ENCODE data around the gene NEB. TPM values are rescaled to one million over a fixed set of nuclear protein-coding genes. Genes with fewer than 3 reads are reported as not detected.

Gene NEB
- polyA plus RNA-seq, 1 donor from 2014 or later, result 0.38 TPM

DNA sequence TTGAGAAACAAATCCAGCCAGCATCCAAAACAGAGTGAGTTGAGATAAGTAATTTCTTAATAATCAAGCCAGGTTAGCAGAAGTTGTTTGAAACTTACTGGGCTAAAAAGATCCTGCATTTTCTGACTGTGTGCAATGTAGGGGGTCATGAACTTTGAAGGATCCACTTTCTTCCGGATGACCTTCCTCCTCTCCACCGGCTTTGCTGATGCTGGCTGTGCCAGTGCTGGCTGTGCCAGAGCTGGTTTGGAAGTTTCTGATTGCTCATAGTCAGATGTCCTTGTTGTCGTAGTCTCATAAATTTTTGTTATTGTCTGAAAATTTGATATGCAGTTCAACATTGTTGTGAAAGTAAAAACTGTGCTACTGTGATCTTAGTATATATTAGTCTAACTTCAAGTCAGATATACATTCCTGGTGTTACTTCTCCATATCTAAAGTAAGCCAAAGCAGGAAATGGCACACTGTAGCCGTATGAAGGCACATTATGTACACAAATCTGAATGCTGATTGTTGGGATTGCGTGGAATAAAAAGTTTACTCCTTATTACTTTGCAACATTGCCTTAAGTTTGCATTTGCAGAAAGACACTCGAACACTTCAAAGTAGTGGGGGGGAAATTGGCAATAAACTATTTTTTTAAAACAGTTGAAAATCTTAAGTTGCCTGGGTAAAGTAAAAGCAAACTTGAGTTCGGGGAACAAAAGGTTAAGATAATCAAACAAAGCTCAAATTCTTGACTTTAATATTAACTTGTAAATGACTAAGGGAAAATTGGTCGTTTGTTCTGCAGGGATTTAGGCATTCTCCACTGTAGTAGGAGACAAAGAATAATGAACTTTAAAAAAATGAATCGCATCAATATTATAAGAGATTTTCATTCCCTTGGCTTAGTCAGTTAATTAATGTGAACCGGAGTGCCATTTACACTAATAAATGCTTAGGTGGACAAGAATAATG is 6.4 kb downstream of the NEB start:
- no peaks in the 10 kb centered on the region for H4K20me1 ChIP-seq (ENCODE audit: insufficient read depth)
- H3K9ac ChIP-seq (ENCODE audit: low read length), result no peak overlapping the region
- H3K27ac ChIP-seq (ENCODE audit: low read length), result peak overlapping the region; percentile 55
- H3K4me2 ChIP-seq (ENCODE audit: low read length), result peak overlapping the region; percentile 12
- H3K9me2 ChIP-seq (ENCODE audit: insufficient read depth, low read length), result no peaks in the 10 kb centered on the region
- TF ChIP-seq MXI1 (conservative IDR thresholded peaks at IDR 0.05; ENCODE audit: poor library complexity, severe bottlenecking) (no peak), POLR2AphosphoS5 (IDR thresholded peaks at IDR 0.05) (no peak), RAD21 (conservative IDR thresholded peaks at IDR 0.05) (no peak), SMC3 (conservative IDR thresholded peaks at IDR 0.05; ENCODE audit: poor library complexity) (no peak), TAF1 (IDR thresholded peaks at IDR 0.05; ENCODE audit: low read depth) (no peak), EZH2 (IDR thresholded peaks at IDR 0.05; ENCODE audit: borderline replicate concordance, insufficient read depth, low read length, poor library complexity, severe bottlenecking) (no peak), EP300 (conservative IDR thresholded peaks at IDR 0.05; ENCODE audit: poor library complexity, severe bottlenecking) (no peak)
- TF ChIP-seq, protein P1, sequence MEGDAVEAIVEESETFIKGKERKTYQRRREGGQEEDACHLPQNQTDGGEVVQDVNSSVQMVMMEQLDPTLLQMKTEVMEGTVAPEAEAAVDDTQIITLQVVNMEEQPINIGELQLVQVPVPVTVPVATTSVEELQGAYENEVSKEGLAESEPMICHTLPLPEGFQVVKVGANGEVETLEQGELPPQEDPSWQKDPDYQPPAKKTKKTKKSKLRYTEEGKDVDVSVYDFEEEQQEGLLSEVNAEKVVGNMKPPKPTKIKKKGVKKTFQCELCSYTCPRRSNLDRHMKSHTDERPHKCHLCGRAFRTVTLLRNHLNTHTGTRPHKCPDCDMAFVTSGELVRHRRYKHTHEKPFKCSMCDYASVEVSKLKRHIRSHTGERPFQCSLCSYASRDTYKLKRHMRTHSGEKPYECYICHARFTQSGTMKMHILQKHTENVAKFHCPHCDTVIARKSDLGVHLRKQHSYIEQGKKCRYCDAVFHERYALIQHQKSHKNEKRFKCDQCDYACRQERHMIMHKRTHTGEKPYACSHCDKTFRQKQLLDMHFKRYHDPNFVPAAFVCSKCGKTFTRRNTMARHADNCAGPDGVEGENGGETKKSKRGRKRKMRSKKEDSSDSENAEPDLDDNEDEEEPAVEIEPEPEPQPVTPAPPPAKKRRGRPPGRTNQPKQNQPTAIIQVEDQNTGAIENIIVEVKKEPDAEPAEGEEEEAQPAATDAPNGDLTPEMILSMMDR (IDR thresholded peaks at IDR 0.05; ENCODE audit: poor library complexity, severe bottlenecking), result no peak
- TF ChIP-seq, protein P2, sequence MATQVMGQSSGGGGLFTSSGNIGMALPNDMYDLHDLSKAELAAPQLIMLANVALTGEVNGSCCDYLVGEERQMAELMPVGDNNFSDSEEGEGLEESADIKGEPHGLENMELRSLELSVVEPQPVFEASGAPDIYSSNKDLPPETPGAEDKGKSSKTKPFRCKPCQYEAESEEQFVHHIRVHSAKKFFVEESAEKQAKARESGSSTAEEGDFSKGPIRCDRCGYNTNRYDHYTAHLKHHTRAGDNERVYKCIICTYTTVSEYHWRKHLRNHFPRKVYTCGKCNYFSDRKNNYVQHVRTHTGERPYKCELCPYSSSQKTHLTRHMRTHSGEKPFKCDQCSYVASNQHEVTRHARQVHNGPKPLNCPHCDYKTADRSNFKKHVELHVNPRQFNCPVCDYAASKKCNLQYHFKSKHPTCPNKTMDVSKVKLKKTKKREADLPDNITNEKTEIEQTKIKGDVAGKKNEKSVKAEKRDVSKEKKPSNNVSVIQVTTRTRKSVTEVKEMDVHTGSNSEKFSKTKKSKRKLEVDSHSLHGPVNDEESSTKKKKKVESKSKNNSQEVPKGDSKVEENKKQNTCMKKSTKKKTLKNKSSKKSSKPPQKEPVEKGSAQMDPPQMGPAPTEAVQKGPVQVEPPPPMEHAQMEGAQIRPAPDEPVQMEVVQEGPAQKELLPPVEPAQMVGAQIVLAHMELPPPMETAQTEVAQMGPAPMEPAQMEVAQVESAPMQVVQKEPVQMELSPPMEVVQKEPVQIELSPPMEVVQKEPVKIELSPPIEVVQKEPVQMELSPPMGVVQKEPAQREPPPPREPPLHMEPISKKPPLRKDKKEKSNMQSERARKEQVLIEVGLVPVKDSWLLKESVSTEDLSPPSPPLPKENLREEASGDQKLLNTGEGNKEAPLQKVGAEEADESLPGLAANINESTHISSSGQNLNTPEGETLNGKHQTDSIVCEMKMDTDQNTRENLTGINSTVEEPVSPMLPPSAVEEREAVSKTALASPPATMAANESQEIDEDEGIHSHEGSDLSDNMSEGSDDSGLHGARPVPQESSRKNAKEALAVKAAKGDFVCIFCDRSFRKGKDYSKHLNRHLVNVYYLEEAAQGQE (IDR thresholded peaks at IDR 0.05; ENCODE audit: borderline replicate concordance), result no peak
- H3K36me3 ChIP-seq (ENCODE audit: insufficient read depth, low read length), result no peaks in the 10 kb centered on the region
- peak overlapping the region; percentile 49 for H3K4me3 ChIP-seq (ENCODE audit: low read length)
- H3K79me2 ChIP-seq (replicated peaks; ENCODE audit: insufficient read depth, low read length), result no peaks in the 10 kb centered on the region
- no peaks in the 10 kb centered on the region for H3K27me3 ChIP-seq (ENCODE audit: insufficient read depth, low read depth, low read length)
- H3F3A ChIP-seq (ENCODE audit: insufficient read depth, low read length, poor library complexity, severe bottlenecking), result no peaks in the 10 kb centered on the region
- no peaks in the 10 kb centered on the region for H3K9me3 ChIP-seq (ENCODE audit: low read length)
- no peak overlapping the region for H2AFZ ChIP-seq (ENCODE audit: low read depth, low read length)

DNA sequence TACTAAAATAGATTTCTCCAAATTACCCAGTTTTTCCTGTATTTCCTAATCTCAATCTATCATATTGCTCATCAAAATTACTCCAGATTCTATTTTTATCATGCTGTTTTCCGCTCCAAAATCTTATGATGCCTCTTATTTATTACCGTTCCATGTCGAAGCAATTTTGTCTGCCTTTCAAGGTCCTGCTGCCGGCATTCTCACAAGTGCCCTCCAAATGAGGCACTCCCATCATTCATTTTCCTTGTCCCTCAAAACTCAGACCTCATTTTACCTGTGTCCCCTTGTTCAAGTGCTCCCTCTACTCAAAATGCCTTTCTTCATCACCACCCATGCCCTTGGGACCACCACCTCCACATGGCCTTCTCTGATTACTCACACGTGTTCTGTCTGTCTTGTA is 13.1 kb downstream of the NEB start:
- no peak for TF ChIP-seq EZH2 (IDR thresholded peaks at IDR 0.05; ENCODE audit: borderline replicate concordance, insufficient read depth, low read length, poor library complexity, severe bottlenecking)
- no peak for TF ChIP-seq POLR2AphosphoS5 (IDR thresholded peaks at IDR 0.05)
- TF ChIP-seq, protein P1 (IDR thresholded peaks at IDR 0.05; ENCODE audit: poor library complexity, severe bottlenecking), result no peak
- TF ChIP-seq, protein P2 (IDR thresholded peaks at IDR 0.05; ENCODE audit: borderline replicate concordance), result no peak
- TF ChIP-seq TAF1 (IDR thresholded peaks at IDR 0.05; ENCODE audit: low read depth), result no peak
- TF ChIP-seq RAD21 (conservative IDR thresholded peaks at IDR 0.05), result no peak
- no peak for TF ChIP-seq EP300 (conservative IDR thresholded peaks at IDR 0.05; ENCODE audit: poor library complexity, severe bottlenecking)
- no peak for TF ChIP-seq SMC3 (conservative IDR thresholded peaks at IDR 0.05; ENCODE audit: poor library complexity)
- TF ChIP-seq MXI1 (conservative IDR thresholded peaks at IDR 0.05; ENCODE audit: poor library complexity, severe bottlenecking), result no peak
- no peak overlapping the region for H3K4me3 ChIP-seq (ENCODE audit: low read length)
- H3K36me3 ChIP-seq (ENCODE audit: insufficient read depth, low read length), result no peaks in the 10 kb centered on the region
- no peak overlapping the region for H3K9ac ChIP-seq (ENCODE audit: low read length)
- no peak overlapping the region for H3K27ac ChIP-seq (ENCODE audit: low read length)
- H3F3A ChIP-seq (ENCODE audit: insufficient read depth, low read length, poor library complexity, severe bottlenecking), result no peaks in the 10 kb centered on the region
- H4K20me1 ChIP-seq (ENCODE audit: insufficient read depth), result no peaks in the 10 kb centered on the region
- H2AFZ ChIP-seq (ENCODE audit: low read depth, low read length), result no peak overlapping the region
- H3K27me3 ChIP-seq (ENCODE audit: insufficient read depth, low read depth, low read length), result no peaks in the 10 kb centered on the region
- no peaks in the 10 kb centered on the region for H3K9me2 ChIP-seq (ENCODE audit: insufficient read depth, low read length)
- H3K79me2 ChIP-seq (replicated peaks; ENCODE audit: insufficient read depth, low read length), result no peaks in the 10 kb centered on the region
- no peaks in the 10 kb centered on the region for H3K9me3 ChIP-seq (ENCODE audit: low read length)
- no peak overlapping the region for H3K4me2 ChIP-seq (ENCODE audit: low read length)
